HL-60/S4 treated with phorbol 12-myristate 13-acetate at 8.2 ng/mL for 4 days and 3 days (cell line): ENCODE results near the gene ARHGAP44.

Source experiments
- in situ Hi-C: fragments of 300-500 bp; cut with MboI; formaldehyde crosslinking; loops from 2 replicates; pipeline ENCODE4 v1.15.0; 2022; ENCODE audit warnings: low sequenced_read_pairs

ARHGAP44 gene, protein sequence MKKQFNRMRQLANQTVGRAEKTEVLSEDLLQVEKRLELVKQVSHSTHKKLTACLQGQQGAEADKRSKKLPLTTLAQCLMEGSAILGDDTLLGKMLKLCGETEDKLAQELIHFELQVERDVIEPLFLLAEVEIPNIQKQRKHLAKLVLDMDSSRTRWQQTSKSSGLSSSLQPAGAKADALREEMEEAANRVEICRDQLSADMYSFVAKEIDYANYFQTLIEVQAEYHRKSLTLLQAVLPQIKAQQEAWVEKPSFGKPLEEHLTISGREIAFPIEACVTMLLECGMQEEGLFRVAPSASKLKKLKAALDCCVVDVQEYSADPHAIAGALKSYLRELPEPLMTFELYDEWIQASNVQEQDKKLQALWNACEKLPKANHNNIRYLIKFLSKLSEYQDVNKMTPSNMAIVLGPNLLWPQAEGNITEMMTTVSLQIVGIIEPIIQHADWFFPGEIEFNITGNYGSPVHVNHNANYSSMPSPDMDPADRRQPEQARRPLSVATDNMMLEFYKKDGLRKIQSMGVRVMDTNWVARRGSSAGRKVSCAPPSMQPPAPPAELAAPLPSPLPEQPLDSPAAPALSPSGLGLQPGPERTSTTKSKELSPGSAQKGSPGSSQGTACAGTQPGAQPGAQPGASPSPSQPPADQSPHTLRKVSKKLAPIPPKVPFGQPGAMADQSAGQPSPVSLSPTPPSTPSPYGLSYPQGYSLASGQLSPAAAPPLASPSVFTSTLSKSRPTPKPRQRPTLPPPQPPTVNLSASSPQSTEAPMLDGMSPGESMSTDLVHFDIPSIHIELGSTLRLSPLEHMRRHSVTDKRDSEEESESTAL

GRCh38 chr17:12789481-12790248 lies at the start of gene ARHGAP44:
Gene ARHGAP44, plus strand, starts transcription at chr17:12789498. Its CDS starts 341 bp downstream, at chr17:12789839.
- in situ Hi-C loops: no loop called here

GRCh38 chr17:12739500-12739899 lies 49.8 kb upstream of the ARHGAP44 start:
- in situ Hi-C loops: no loop called here

GRCh38 chr17:12743046-12743445 lies 46.3 kb upstream of the ARHGAP44 start:
- in situ Hi-C loops: no loop called here

DNA sequence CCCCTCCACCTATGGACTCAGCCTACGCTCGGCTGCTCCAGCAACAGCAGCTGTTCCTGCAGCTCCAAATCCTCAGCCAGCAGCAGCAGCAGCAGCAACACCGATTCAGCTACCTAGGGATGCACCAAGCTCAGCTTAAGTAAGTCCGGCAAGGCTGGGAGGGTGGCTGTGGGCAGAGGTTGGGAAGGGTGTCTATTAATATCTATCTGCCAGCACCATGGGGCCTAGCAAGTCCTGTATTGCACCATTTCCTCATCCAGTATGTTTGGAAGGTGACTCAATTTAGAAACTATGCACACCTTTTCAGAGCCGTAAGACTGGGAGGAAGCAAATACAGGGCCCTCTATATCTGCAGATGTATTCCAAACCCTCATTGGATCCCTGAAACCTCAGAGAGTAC lies 45.0 kb upstream of the ARHGAP44 start:
- in situ Hi-C loops: no loop called here

- in situ Hi-C loops: no loop called here
These were observed 44.5 kb upstream of the ARHGAP44 start for GRCh38 chr17:12744786-12745185.

GRCh38 chr17:12745486-12745885 lies 43.8 kb upstream of the ARHGAP44 start:
- in situ Hi-C loops: no loop called here

DNA sequence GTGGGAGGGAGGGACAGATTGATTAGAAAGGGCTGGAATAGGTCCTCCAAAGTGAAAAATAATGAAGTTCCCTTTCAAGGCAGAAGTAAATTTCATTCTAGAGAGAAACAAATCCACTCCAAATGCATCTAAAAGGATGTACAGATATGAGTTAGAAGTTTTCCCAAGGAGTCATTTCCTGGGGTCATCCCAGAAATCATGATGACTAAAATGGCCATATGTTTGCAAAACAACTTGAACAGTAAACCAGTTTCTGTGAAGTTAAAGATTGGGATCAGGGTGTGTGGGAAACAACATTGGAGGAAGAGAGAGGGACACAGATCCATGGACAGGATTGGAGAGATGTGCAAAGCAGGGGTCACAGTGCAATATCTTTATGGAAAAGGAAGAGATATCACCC lies 32.5 kb upstream of the ARHGAP44 start:
- in situ Hi-C loops: no loop called here

DNA sequence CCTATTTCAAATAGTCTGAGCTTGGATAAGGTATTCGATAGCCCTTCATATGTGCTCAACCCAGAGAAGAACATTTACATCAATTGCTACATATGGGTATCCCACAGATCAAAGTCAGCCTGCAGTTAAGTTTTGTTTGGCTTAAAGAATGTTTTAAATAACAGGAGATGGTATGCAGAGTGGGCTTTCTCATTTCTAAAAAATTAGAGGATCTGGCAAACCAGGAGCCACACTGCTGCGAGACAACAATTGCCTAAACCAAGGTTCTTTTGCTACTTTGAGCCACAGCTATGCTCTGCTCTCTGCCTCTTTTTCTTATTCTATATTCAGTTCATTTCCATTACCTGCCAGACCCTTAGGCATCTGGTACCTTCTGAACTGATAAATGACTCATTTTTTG lies 30.2 kb upstream of the ARHGAP44 start:
- in situ Hi-C loops: no loop called here

- in situ Hi-C loops: no loop called here
These were observed 23.8 kb upstream of the ARHGAP44 start for GRCh38 chr17:12765548-12765947.

GRCh38 chr17:12768255-12768654 lies 21.0 kb upstream of the ARHGAP44 start:
- in situ Hi-C loops: no loop called here

DNA sequence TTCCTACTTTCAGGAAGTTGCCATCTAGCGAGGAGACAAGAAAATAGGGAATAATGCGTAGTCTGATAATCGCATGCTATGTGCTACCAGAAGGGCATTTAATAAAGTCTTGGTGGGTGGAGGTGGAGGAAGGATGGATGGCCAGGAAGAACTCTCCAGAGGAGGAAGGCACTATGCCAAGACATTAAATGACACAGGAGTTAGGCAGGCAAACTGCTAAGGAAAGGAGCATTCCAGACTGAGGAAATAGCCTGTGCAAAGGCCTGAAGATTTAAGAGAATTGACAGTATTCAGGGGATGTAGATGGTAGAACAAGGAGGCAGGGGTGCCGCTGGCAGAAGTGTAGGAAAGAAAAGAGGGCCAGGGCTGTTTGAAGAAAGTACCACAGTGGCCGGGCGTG lies 19.3 kb upstream of the ARHGAP44 start:
- in situ Hi-C loops: no loop called here

GRCh38 chr17:12773153-12773552 lies 16.1 kb upstream of the ARHGAP44 start:
- in situ Hi-C loops: no loop called here

DNA sequence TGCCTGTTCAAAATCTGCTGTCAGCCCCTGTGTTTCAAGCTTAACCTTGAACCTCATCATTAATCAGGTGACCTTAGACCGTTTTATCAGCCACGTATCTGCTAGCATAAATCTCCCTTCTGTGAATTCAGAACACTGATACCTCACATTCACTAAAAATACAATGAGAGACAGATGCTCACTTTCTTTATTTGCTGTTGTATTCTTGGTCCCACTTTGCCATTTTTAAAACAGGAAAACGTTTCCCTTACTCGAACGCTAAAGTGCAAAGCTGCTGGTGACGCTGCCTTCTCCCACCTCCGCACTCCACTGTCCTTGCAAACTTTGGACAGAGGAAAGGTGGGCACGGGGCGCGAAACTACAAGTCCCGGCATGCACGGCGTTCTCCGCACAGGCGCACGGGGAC lies 220 bp upstream of the ARHGAP44 start:
- in situ Hi-C loops: no loop called here

DNA sequence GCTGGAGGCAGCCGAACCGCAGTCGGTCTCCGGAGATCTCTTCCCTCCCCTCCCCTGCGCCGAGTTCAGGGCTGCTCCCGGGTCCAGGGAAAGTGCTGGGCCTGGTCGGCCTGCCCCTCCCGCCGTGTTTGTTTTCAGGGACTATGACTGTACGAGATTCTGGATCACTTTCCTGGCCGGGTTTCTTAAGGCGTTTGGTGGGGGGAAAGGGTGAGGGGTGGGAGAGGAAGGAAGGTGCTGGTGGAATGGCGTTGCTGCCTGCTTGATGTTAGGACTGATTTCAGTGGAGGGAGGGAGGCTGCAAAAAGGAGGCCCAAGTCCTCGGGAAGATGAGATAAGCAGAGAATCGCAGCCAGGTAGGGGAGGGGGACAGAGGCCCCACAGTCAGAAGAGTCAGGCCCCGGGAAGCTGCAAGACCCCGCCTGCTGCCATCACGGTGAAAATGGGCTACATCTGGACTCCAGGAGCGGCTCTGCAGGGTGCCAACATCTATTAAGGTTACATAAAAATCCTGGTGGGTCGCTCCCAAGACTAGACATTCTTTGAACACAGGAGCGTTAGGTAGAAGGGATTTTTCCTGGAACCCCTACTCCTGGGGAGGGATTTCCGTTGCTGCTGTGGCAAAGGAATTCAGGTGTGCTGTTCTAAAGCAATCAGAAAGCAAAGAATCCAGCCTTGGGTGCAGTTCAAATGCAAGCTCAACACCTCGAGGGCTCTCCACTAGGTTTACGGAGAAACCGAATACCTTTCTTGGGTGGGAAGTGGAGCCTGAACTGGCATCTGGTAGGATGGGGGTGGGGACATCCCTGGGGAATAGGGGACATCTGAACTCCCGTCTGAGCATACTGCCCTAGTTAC lies 1.2 kb downstream of the ARHGAP44 start:
- in situ Hi-C loops: no loop called here

DNA sequence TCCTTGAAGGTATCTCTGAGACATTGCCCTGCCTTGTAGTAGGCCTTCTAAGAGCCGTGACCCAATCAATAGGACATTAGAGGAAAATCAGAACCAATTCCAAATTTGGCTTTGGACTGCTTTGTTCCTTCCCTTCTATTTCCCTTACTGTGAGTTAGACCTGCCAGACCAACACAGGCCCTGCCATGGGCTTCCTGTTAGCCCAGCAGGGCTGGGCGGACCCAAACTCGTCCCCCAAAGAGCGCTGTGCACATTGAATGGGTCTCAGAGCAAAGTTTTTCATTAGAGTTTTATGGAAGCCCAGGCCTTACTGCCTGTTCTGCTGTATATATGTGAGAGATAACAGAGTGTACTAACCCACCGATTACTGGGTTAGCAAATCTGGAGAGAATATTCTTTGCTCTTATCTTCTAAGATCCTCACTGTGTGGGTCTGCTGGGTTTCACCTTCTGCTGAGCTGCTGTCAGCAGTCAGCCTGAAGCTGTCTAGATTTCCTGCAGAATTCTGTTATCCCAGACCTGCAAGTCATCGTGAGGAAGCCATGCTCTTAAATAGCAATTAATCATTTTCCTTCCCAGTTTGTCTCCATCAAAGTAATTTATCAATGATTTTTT lies 5.7 kb downstream of the ARHGAP44 start:
- in situ Hi-C loops: no loop called here

- in situ Hi-C loops: no loop called here
These were observed 11.6 kb downstream of the ARHGAP44 start for GRCh38 chr17:12800855-12801365.

DNA sequence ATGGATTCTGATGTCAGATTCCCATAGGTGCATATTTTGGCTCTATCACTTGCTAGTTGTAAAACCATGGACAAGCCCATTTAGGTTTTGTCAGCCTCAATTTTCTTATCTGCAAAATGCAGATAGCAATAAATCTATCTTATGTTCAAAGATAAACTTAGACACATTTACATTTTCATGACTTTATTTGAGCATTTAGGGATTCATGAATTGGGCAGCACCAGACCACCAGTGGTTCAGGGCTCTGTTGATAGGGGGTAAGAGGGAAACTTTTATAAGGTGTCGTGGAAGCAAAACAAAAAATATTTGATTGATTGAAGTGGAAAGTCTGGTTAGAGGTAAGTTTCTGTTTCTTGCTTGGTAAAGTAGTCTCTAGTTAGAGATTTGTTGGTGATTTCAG lies 17.3 kb downstream of the ARHGAP44 start:
- in situ Hi-C loops: no loop called here

GRCh38 chr17:12808723-12809122 lies 19.4 kb downstream of the ARHGAP44 start:
- in situ Hi-C loops: no loop called here

DNA sequence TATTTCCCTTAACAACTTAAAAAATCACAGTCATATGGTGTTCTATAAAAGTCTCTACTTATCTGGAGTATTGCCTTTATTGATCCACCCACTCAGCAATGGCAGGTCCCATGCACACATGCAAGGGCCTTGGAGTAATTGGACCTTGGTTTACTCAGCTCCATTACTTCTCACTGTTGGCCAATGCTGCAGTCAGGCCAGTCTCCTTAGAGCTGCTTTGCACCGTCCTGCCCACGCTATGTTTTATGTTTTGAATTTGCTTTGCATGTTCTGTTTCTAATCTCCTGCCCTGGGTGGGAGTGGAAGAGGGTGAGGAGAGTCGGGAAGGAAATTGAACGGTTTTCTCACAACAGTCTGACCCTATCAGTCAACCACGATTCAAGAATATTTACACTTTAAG lies 23.6 kb downstream of the ARHGAP44 start:
- in situ Hi-C loops: no loop called here

- in situ Hi-C loops: no loop called here
These were observed 24.4 kb downstream of the ARHGAP44 start for GRCh38 chr17:12813664-12814063.
